Panc1 (cell line): Measurements from ENCODE around the gene DENND2A. TPM values are rescaled to one million over a fixed set of nuclear protein-coding genes. Genes with fewer than 3 reads are reported as not detected.

Experiments used
- ATAC-seq: fragments of 200-7000 bp; cut with Tn5 transposase; 2 replicates; pipeline ENCODE4 v1.9.1; 2020; ENCODE audit warnings: mild to moderate bottlenecking, moderate library complexity
- BruUV-seq: library from RNA; stranded (reverse); fragments of 400-500 nt; replicated peaks from 2 replicates; lab custom pipeline; 2021; lab: Mats Ljungman, UMichigan
- CTCF ChIA-PET: fragments of 300-600 bp; sonication (Branson Sonifier 250); formaldehyde crosslinking; loops from one replicate; lab custom pipeline; 2022; ENCODE audit warnings: antibody characterized with exemption; lab: Charles Lee
- POLR2A ChIA-PET: fragments of 300-600 bp; sonication (Branson Sonifier 250); formaldehyde crosslinking; loops from one replicate; lab custom pipeline; 2022; ENCODE audit warnings: antibody characterized with exemption; lab: Charles Lee
- DNase-seq: peaks from one replicate; pipeline ENCODE4 v3.0.0-alpha.2; 2010; ENCODE audit warnings: low read depth, low spot score
- H3K27ac ChIP-seq: 2 replicates; pipeline ENCODE4 v1.5.1; 2011; ENCODE audit warnings: mild to moderate bottlenecking, low read length, inconsistent platforms
- H3K27me3 ChIP-seq: fragments of 200-500 bp; sonication (Bioruptor generic); 2 replicates; pipeline ENCODE4 v1.6.0; 2014; ENCODE audit warnings: low read length, inconsistent platforms; ENCODE audit not compliant: control insufficient read depth, insufficient read depth
- H3K36me3 ChIP-seq: fragments of 200-500 bp; sonication (Bioruptor generic); 2 replicates; pipeline ENCODE4 v1.5.1; 2014; ENCODE audit warnings: inconsistent platforms, mild to moderate bottlenecking, low read length, moderate library complexity; ENCODE audit not compliant: control insufficient read depth, insufficient read depth
- H3K4me1 ChIP-seq: 2 replicates; pipeline ENCODE4 v1.5.1; 2011; ENCODE audit warnings: inconsistent platforms, mild to moderate bottlenecking, low read length, moderate library complexity; ENCODE audit not compliant: control insufficient read depth, insufficient read depth
- H3K4me3 ChIP-seq, 2 experiments: 2 replicates each; pipeline ENCODE4 v1.5.1; 2011 to 2012; ENCODE audit warnings: low read depth in 2 of 2, low read length in 2 of 2, mild to moderate bottlenecking in 2 of 2, inconsistent platforms in 1 of 2, moderate library complexity in 1 of 2
- H3K9me3 ChIP-seq: fragments of 200-500 bp; sonication (Bioruptor generic); 2 replicates; pipeline ENCODE4 v1.5.1; 2014; ENCODE audit warnings: low read depth, mild to moderate bottlenecking, inconsistent platforms, low read length, moderate library complexity; ENCODE audit not compliant: control insufficient read depth, insufficient read depth
- POLR2AphosphoS5 ChIP-seq: IDR thresholded peaks from 2 replicates; pipeline ENCODE4 v1.6.1; 2012; ENCODE audit warnings: mild to moderate bottlenecking, low read depth, low read length, moderate library complexity
- SIN3A ChIP-seq: IDR thresholded peaks from 2 replicates; pipeline ENCODE4 v1.6.1; 2012; ENCODE audit warnings: low read depth, mild to moderate bottlenecking, low read length, moderate library complexity, borderline replicate concordance; ENCODE audit not compliant: insufficient read depth
- TCF7L2 ChIP-seq: IDR thresholded peaks from 2 replicates; pipeline ENCODE4 v1.6.1; 2011; ENCODE audit warnings: mild to moderate bottlenecking, low read depth, low read length, inconsistent platforms
- in situ Hi-C: cut with HindIII; loops from 2 replicates; pipeline ENCODE4 v1.10.0; 2016; ENCODE audit warnings: low sequenced_read_pairs, low pct_unique_long_range_greater_than_20kb
- intact Hi-C: fragments of 100-400 bp; cut with micrococcal nuclease; formaldehyde crosslinking; loops from one replicate; pipeline ENCODE4 v1.10.0; 2022; ENCODE audit not compliant: unreplicated experiment
- total RNA-seq: library from RNA; stranded (reverse); gene quantifications from one replicate; pipeline ENCODE4 v1.2.1, GENCODE V29; 2021; ENCODE audit not compliant: unreplicated experiment
- TF ChIP-seq, protein P1 (sequence below): fragments of 450-650 bp; IDR thresholded peaks from 2 replicates; pipeline ENCODE4 v1.5.1; 2017; ENCODE audit warnings: mild to moderate bottlenecking
- TF ChIP-seq, protein P2 (sequence below), 2 experiments: IDR thresholded peaks; 2 replicates each; pipeline ENCODE4 v1.6.1; 2011 to 2012; ENCODE audit warnings: low read depth in 2 of 2, control low read depth in 1 of 2, low read length in 1 of 2, mild to moderate bottlenecking in 1 of 2, moderate library complexity in 1 of 2; ENCODE audit not compliant: insufficient read depth in 1 of 2

Gene DENND2A
- total RNA-seq, 1 experiment from 2014 or later: 1.4 TPM

DNA sequence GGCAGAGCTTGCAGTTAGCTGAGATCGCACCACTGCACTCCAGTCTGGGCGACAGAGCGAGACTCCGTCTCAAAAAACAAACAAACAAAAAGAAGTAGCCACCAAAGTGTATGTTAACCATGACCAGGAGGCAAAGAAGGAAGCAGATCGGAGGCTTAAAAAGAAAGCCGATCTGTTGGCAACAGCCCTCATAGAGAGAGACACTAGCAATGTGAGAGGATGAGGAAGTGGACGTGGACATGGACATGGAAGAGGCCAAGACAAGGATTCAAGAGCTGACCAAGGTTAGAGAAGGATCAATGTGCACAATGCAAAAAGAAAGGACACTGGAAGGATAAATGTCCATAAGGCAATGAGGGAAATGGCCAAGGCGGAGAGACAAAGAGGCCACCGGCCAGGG, 17.3 kb upstream of the DENND2A start:
- Histone ChIP-seq H3K27me3 (no peaks in the 10 kb centered on the region; the same call in 1 of the 2 replicates), H3K27ac (no peak overlapping the region), H3K9me3 (no peaks in the 10 kb centered on the region), H3K4me3 (no peak overlapping the region), H3K36me3 (no peaks in the 10 kb centered on the region), H3K4me1 (no peaks in the 10 kb centered on the region)
- ATAC-seq: no peak
- no peak for TF ChIP-seq POLR2AphosphoS5
- TF ChIP-seq, protein P1, sequence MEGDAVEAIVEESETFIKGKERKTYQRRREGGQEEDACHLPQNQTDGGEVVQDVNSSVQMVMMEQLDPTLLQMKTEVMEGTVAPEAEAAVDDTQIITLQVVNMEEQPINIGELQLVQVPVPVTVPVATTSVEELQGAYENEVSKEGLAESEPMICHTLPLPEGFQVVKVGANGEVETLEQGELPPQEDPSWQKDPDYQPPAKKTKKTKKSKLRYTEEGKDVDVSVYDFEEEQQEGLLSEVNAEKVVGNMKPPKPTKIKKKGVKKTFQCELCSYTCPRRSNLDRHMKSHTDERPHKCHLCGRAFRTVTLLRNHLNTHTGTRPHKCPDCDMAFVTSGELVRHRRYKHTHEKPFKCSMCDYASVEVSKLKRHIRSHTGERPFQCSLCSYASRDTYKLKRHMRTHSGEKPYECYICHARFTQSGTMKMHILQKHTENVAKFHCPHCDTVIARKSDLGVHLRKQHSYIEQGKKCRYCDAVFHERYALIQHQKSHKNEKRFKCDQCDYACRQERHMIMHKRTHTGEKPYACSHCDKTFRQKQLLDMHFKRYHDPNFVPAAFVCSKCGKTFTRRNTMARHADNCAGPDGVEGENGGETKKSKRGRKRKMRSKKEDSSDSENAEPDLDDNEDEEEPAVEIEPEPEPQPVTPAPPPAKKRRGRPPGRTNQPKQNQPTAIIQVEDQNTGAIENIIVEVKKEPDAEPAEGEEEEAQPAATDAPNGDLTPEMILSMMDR: no peak
- TF ChIP-seq, protein P2, sequence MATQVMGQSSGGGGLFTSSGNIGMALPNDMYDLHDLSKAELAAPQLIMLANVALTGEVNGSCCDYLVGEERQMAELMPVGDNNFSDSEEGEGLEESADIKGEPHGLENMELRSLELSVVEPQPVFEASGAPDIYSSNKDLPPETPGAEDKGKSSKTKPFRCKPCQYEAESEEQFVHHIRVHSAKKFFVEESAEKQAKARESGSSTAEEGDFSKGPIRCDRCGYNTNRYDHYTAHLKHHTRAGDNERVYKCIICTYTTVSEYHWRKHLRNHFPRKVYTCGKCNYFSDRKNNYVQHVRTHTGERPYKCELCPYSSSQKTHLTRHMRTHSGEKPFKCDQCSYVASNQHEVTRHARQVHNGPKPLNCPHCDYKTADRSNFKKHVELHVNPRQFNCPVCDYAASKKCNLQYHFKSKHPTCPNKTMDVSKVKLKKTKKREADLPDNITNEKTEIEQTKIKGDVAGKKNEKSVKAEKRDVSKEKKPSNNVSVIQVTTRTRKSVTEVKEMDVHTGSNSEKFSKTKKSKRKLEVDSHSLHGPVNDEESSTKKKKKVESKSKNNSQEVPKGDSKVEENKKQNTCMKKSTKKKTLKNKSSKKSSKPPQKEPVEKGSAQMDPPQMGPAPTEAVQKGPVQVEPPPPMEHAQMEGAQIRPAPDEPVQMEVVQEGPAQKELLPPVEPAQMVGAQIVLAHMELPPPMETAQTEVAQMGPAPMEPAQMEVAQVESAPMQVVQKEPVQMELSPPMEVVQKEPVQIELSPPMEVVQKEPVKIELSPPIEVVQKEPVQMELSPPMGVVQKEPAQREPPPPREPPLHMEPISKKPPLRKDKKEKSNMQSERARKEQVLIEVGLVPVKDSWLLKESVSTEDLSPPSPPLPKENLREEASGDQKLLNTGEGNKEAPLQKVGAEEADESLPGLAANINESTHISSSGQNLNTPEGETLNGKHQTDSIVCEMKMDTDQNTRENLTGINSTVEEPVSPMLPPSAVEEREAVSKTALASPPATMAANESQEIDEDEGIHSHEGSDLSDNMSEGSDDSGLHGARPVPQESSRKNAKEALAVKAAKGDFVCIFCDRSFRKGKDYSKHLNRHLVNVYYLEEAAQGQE (IDR thresholded peaks at IDR 0.05; ENCODE audit: insufficient read depth in 1 of 2, low read depth in 2 of 2, low read length in 1 of 2): no peak
- no peak for TF ChIP-seq SIN3A
- no peak for TF ChIP-seq TCF7L2
- BruUV-seq: no TSS peak
- intact Hi-C loops (no loop called here), in situ Hi-C loops (no loop called here)
- CTCF ChIA-PET: no interaction called here
- no peak for DNase-seq
- POLR2A ChIA-PET: no interaction called here

DNA sequence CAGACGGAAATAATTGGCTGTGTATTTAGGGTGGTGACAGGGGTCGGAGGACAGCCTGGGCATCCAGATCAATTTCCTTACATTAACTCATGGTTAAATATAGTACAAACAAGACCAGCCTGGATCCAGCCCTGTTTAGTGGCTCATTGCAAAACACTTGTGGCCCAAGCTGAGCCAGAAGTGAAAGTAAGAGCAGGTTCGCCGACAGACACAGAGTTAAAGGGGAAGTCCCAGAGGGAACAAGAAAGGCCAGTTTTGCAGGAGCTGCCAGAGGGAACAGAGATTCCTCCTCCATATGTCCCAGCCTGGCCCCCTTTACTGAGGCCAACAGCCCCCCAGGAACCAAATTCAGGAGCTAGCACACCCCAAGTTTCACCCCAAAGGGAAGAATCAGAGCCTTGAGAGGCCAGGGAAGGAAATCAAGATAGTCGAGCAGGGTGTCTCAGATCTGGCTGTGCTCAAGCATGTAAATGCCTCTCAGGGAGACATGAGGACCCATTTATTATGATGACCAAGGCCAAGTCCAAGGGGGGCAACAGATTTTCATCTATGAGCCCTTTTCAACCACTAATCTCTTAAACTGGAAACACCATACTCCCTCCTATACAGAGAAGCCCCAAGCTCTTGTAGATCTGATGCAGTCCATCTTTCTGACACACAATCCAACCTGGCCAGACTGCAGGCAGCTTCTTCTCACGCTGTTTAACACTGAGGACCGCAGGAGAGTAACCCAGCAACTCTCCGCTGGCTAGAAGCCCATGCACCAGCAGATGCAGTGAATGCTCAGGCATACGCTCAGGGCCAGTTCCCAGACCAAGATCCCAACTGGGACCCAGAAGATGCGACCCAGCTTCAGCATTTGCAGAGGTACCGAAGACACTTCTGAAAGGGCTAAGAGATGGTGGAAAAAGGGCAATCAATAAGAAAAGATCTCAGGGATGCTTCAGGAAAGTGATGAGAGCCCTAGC, 16.2 kb upstream of the DENND2A start:
- Histone ChIP-seq H3K9me3 (no peaks in the 10 kb centered on the region), H3K27ac (no peak overlapping the region), H3K4me3 (peak overlapping the region in 1 of 2 experiments; percentile 26; a peak in 2 of 4 replicates), H3K4me1 (no peaks in the 10 kb centered on the region), H3K36me3 (no peaks in the 10 kb centered on the region), H3K27me3 (no peaks in the 10 kb centered on the region; the same call in 1 of the 2 replicates)
- no TSS peak for BruUV-seq
- TF ChIP-seq, protein P2 (IDR thresholded peaks at IDR 0.05; ENCODE audit: insufficient read depth in 1 of 2, low read depth in 2 of 2, low read length in 1 of 2): no peak
- TF ChIP-seq POLR2AphosphoS5: no peak
- TF ChIP-seq SIN3A: no peak
- no peak for TF ChIP-seq TCF7L2
- TF ChIP-seq, protein P1: no peak
- intact Hi-C loops: no loop called here
- CTCF ChIA-PET: no interaction called here
- ATAC-seq (no peak), DNase-seq (no peak)
- POLR2A ChIA-PET: no interaction called here
- in situ Hi-C loops: no loop called here
